HT1080 (cell line): ENCODE data around the gene MT1X. TPM values are rescaled to one million over a fixed set of nuclear protein-coding genes. Genes with fewer than 3 reads are reported as not detected.

Experiments used
- DNase-seq: peaks from one replicate; pipeline ENCODE4 v3.0.0-alpha.2; 2015; ENCODE audit warnings: low read depth
- polyA plus RNA-seq, 2 experiments: library from polyadenylated mRNA; depleted of rRNA; stranded (reverse); fragments of >200 nt; gene quantifications; 2 replicates each; pipeline ENCODE4 v1.2.3, GENCODE V29; 2015
- total RNA-seq: library from RNA; depleted of rRNA; stranded (reverse); fragments of >200 nt; shearing (Covaris generic); gene quantifications from 2 replicates; pipeline ENCODE4 v1.2.3, GENCODE V29; 2014; rRNA removed

The MT1X gene
- 100 and 148 TPM in 2 replicates for total RNA-seq
- polyA plus RNA-seq (2015; cell fraction: cytosol; rRNA removed) = 54.2 and 278 TPM in 2 replicates
- polyA plus RNA-seq (2015; cell fraction: nucleus; rRNA removed) = 72.6 and 86.9 TPM in 2 replicates

- peak; percentile 94 for DNase-seq
Observed at GRCh38 chr16:56681939-56682702, at the start of gene MT1X. Gene MT1X (plus strand): TSS chr16:56682470. CDS start chr16:56682541, 71 bp downstream.

GRCh38 chr16:56632848-56633365 lies 49.4 kb upstream of the MT1X start:
- DNase-seq = no peak

GRCh38 chr16:56633535-56633934 lies 48.7 kb upstream of the MT1X start:
- DNase-seq = no peak

DNA sequence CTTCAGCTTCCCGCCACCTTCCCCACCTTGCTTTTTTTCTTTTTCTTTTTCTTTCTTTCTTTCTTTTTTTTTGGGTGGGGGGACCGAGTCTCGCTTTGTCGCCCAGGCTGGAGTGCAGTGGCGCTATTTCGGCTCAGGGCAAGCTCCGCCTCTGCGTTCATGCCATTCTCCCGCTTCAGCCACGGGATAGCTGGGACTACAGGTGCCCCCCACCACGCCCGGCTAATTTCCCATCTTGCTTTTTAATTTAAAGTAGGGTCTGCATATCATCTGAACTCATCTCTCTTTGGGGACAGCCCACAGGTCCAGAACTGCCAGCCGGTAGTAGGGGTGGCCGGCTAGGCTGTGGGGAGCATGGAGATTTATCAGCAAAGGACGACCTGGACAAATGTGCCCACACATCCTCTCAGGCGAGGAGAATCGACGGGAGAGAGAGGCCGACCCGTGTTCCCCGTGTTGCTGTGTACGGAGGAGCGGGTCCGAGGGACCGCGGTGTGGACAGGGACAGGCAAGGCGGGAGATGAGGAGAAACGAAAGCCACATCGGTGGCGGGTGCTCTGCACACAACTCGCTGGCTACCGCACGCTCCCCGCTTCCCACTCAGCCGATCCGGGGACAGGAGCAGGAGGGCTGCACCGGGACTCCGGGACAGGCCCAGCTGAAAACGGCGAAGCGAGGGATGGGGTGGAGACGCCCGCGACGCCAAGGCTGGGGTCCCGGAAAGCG lies 47.4 kb upstream of the MT1X start:
- no peak for DNase-seq

- no peak for DNase-seq
Observed at GRCh38 chr16:56635441-56635967, 46.8 kb upstream of the MT1X start.

DNA sequence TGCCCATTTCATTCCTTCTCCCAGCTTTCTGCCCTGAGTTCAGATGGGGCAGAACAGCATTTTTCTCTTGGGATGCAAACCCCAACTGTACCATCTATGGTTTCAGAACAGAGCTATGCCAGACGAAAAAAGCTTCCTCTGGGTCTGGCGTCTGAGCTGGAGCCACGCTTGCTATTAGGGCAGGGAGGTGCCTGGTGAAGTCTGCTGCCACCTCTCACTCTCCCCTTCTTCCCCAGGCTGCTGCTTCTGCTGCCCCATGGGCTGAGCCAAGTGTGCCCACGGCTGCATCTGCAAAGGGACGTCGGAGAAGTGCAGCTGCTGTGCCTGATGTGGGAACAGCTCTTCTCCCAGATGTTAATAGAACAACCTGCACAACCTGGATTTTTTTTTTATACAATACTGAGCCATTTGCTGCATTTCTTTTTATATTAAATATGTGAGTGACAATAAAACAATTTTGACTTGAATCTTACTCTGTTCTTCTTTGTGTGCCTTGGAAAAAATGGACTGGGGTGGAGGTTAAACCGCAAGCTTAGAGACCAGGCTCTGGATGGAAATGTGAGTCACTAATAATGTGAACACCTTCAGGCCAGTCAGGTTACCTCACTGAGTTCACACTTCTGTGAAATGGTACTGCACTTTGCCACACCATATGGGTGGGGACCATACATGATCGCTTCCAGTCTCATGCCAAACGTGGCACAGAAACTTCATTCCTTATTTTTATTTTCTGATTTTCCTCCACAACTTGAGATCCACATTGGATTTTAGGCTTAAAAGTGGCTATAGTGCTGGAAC lies 45.5 kb upstream of the MT1X start:
- no peak for DNase-seq

GRCh38 chr16:56637814-56638750 lies 44.2 kb upstream of the MT1X start, which contains the start of gene MT1A:
Gene MT1A (plus strand): TSS chr16:56638666. CDS start chr16:56638739, 73 bp downstream.
- no peak for DNase-seq

DNA sequence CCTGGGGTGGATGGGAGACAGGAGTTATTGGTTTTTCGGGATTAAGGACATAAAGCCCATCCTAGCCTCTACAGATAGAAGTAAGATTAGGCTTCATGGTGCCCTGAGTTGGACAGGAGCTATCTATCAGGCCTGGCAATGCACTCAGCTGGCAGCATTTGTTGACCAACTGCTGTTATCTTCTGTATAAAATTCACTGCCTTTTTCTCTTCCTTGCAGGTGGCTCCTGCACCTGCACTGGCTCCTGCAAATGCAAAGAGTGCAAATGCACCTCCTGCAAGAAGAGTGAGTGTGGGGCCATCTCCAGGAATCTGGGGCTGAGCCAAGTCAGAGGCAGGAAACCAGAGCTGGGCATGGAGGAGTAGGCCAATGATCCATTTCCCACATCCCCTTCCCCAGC lies 43.2 kb upstream of the MT1X start:
- DNase-seq = no peak

- no peak for DNase-seq
Observed at GRCh38 chr16:56640076-56640475, 42.2 kb upstream of the MT1X start.

DNA sequence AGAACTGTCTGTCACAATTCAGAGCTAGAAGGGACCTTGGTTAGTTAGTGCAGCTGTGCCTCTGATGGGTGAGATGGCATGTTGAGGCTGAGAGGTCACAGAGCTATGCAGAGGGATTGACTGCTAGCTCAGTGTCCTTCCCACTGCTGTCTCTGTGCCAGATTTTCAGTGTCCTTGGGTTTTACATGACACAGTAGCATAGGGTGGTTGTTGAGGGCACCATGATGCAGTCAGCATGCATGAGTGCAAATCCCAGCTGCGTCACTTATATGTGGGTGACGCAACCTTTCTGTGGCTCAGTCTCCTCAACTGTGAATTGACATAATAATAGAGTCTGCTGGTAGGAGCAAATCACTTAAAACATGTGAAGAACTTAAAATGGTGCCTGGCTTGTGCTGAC lies 41.1 kb upstream of the MT1X start:
- DNase-seq = no peak

GRCh38 chr16:56643080-56643778 lies 39.0 kb upstream of the MT1X start:
- DNase-seq = peak; percentile 42

GRCh38 chr16:56643833-56644232 lies 38.4 kb upstream of the MT1X start:
- DNase-seq = no peak

DNA sequence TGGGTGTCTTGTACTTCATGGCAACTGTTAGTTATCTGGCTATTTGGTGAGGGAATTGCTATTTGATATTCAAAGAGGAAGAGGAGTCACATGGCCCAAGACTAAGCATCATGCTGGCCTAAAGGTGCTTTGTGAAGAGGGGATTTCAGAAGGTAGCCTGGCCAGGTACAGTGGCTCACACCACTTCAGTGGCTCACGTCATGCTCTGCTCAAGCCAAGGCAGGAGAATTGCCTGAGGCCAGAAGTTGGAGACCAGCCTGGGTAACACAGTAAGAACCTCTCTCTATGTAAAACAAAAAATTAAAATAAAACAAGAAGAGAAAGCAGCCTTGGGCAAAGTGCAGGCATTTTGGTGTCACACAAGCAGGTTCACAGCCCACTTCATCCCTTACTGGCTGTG lies 37.0 kb upstream of the MT1X start:
- no peak for DNase-seq

GRCh38 chr16:56645838-56646237 lies 36.4 kb upstream of the MT1X start:
- no peak for DNase-seq

DNA sequence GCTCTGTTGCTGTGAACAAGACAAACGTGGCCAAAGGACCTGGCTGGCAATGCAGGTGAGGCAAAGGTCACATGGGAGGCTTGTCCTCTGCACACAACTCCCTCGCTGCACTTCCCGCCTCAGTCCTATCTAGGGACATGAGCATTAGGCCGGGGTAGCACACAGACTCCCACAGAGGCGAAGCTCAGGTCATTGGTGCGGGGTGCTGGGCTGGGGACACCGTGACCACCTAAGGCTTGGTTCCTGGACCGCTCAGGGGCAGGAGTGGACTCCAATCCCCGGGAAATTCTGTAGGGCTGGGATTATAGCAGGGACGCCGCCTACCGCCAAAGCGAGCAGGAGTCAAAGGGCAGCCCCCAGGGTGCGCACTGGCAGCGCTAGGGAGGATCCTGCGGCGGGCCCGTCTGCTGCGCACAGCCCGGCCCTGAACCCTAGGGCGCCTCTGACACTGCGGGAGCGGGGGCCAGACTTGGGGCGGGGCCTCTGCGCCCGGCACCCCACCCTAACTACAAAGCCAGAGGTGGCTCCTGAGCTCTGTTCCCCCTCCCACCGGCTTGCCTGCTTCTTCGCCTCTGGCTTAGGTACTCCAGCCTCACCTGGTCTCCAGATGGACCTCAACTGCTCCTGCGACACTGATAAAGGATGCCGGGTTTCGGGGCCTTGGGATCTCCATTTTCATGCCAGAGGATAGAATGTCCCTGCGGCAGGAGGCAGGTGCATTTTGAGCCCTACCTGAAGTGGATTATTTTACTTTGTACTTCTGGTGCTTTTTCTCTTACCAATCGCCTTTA lies 34.4 kb upstream of the MT1X start:
- DNase-seq = no peak

- DNase-seq = no peak
Observed at GRCh38 chr16:56649271-56649670, 33.0 kb upstream of the MT1X start.

- DNase-seq = no peak
Observed at GRCh38 chr16:56649820-56650219, 32.5 kb upstream of the MT1X start.

GRCh38 chr16:56651586-56651985 lies 30.7 kb upstream of the MT1X start, which contains the start of gene MT1B:
Gene MT1B (plus strand): TSS chr16:56651886. CDS start chr16:56651954, 68 bp downstream.
- no peak for DNase-seq
